Measurements from ENCODE around the gene HAPSTR1. TPM values are rescaled to one million over a fixed set of nuclear protein-coding genes. Genes with fewer than 3 reads are reported as not detected.
A peak's percentile ranks its signal among the peaks of the same experiment; 100 is the strongest.

The HAPSTR1 gene
- total RNA-seq, 1 experiment from 2014 or later, result 49.9 TPM

GRCh38 chr16:9139965-9140364, 48.5 kb downstream of the HAPSTR1 start:
- BruUV-seq (replicated peaks), result no TSS peak
- intact Hi-C loops (cut with micrococcal nuclease; ENCODE audit: unreplicated experiment) (loop anchor here (10.0 kb wide), 1 partner anchor 275 kb away; the partner anchor contains the start of gene CARHSP1), in situ Hi-C loops (cut with HindIII; ENCODE audit: low pct_unique_long_range_greater_than_20kb, low sequenced_read_pairs) (no loop called here)
- no peaks in the 10 kb centered on the region for H3K9me3 ChIP-seq (ENCODE audit: control insufficient read depth, insufficient read depth, low read depth, low read length)
- no peak for TF ChIP-seq REST (IDR thresholded peaks at IDR 0.05; ENCODE audit: insufficient read depth in 1 of 2, low read depth in 2 of 2, low read length in 1 of 2)
- TF ChIP-seq POLR2AphosphoS5 (IDR thresholded peaks at IDR 0.05; ENCODE audit: low read depth, low read length), result no peak
- TF ChIP-seq CTCF (IDR thresholded peaks at IDR 0.05), result no peak
- no peak for TF ChIP-seq TCF7L2 (IDR thresholded peaks at IDR 0.05; ENCODE audit: low read depth, low read length)
- no peak for TF ChIP-seq SIN3A (IDR thresholded peaks at IDR 0.05; ENCODE audit: borderline replicate concordance, insufficient read depth, low read depth, low read length)
- 0 out of 2 replicates have a peak, but pooled peaks cover 11% of the 10 kb centered on the region for H3K4me1 ChIP-seq (ENCODE audit: control insufficient read depth, insufficient read depth, low read length)
- no peak overlapping the region for H3K4me3 ChIP-seq (ENCODE audit: low read depth in 2 of 2, low read length in 2 of 2)
- CTCF ChIA-PET, result interaction anchor here (0.6 to 1.0 kb wide), 4 partner anchors 41 to 513 kb away, joined by 4 to 9 read pairs (median 6); no protein-coding TSS in a partner anchor
- no peak overlapping the region for H3K27ac ChIP-seq (ENCODE audit: low read length)
- H3K36me3 ChIP-seq (ENCODE audit: control insufficient read depth, insufficient read depth, low read length), result no peaks in the 10 kb centered on the region
- no peak for DNase-seq (ENCODE audit: low read depth, low spot score)
- ATAC-seq, result peak; percentile 76
- POLR2A ChIA-PET, result interaction anchor here (0.7 kb wide), 1 partner anchor 288 kb away, joined by 3 read pairs; no protein-coding TSS in a partner anchor
- H3K27me3 ChIP-seq (ENCODE audit: control insufficient read depth, insufficient read depth, low read length), result no peaks in the 10 kb centered on the region

Other genes starting within 250 kb of the HAPSTR1 start
- gene CARHSP1, start 222.6 kb upstream of the HAPSTR1 start, total RNA-seq (2021; ENCODE audit: unreplicated experiment), result 158 TPM
- gene LITAFD, start 209.3 kb upstream of the HAPSTR1 start, total RNA-seq (2021; ENCODE audit: unreplicated experiment), result not detected
- gene USP7, start 127.7 kb upstream of the HAPSTR1 start, total RNA-seq (2021; ENCODE audit: unreplicated experiment), result 125 TPM

Measured in Panc1 (cell line).